ENCODE results near the gene SLC15A4.
"Not testable (repeated sequence)": the region's sequence is repeated elsewhere in the genome, so short reads cannot be mapped to it uniquely, and the experiment has no call there.

SLC15A4 gene

DNA sequence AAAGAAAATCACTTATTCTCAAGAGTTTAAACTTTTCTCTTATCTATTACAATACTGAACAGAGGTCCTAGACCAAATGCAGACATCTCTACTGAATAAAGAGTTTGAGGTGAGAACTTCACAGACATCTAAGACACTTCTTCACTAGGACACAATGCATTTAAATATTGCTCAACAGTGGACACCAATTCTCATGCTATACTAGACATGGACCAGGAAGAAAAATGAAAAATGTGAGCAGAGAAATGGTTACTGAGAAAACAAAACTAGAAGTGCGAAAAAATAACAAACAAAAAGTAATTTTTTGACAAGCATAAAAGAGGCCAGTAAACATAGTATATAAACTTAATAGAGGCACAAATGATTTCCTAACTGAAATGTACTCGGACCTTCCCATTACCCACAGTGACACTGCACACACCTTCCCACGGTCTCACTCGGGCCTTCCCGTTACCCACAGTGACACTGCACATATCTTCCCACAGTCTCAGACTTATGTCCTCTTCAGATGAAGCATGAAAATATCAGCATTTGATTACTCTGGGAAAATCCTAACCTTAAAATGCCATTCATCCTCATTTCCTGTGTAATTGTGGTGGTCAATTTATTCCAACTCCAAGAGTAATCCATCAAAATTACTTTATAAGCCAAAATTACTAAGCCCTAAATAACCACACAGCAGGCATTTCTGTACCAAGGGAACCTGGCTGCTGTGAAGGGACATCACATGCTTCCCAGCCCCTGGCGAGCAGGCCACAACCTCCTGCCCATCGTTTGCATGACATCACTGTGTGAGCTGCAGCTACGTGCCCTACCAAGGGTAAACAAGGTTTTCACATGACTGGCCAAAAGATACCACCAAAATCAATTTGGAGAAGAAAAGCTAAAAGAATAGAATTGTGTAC lies 6.4 kb downstream of the SLC15A4 start:
- in situ Hi-C loops (cut with HindIII; ENCODE audit: low pct_unique_long_range_greater_than_20kb, low sequenced_read_pairs), result no loop called here
- no peak for DNase-seq (ENCODE audit: low read depth in 1 of 2, low spot score in 1 of 2)
- no peak for TF ChIP-seq JUND (IDR thresholded peaks at IDR 0.05; ENCODE audit: low read depth)

DNA sequence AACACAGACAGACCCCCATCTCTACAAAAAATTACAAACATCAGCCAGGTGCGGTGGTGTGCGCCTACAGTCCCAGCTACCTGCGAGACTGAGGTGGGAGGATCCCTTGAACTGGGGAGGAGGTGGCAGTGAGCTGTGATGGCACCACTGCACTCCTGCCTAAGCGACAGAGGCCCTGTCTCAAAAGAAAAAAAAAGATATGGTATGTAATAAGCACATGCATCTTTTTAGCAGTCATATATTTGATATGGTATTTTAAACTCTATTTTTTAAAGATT lies 7.2 kb downstream of the SLC15A4 start:
- no peak for DNase-seq (ENCODE audit: low read depth in 1 of 2, low spot score in 1 of 2)
- TF ChIP-seq JUND (IDR thresholded peaks at IDR 0.05; ENCODE audit: low read depth), result no peak
- in situ Hi-C loops (cut with HindIII; ENCODE audit: low pct_unique_long_range_greater_than_20kb, low sequenced_read_pairs), result no loop called here

DNA sequence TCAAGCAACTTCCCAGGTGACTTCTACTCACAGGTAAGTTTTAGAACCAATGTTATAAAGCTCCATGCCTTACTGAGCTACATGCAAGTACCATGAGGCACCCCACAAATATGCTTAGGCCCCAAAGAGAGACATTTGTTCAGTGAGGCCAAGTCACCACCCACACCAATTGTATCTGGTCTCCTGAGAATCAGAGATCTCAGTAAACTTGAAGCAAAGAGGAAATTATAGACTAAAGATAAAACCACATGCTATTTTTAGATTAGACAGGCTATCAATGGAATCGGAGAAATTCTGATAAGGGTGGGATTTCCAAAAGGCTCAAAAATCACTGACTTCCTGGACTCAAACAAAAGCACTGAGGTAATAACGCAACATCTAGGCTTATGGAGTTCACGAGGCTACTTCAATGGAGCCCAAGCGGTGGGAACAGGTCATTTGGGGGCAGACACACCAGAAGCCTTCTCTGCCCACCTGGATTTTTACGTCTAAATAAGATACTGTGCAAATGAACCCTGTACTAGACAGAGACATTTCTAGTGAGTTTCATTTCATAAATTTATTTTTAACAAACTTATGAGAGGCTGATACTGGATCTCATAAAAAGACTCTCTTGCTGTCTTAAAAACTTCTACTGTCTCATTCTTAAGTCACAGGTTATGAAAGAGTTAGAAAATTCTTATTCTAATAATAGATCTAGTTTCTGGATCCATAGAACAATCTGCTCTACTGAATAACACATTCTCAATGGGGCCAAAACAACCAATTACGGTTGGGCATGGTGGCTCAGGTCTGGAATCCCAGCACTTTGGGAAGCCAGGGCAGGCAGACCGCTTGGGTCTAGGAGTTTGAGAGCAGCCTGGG lies 7.7 kb downstream of the SLC15A4 start:
- no peak for DNase-seq (ENCODE audit: low read depth in 1 of 2, low spot score in 1 of 2)
- in situ Hi-C loops (cut with HindIII; ENCODE audit: low pct_unique_long_range_greater_than_20kb, low sequenced_read_pairs), result no loop called here
- TF ChIP-seq JUND (IDR thresholded peaks at IDR 0.05; ENCODE audit: low read depth), result no peak

DNA sequence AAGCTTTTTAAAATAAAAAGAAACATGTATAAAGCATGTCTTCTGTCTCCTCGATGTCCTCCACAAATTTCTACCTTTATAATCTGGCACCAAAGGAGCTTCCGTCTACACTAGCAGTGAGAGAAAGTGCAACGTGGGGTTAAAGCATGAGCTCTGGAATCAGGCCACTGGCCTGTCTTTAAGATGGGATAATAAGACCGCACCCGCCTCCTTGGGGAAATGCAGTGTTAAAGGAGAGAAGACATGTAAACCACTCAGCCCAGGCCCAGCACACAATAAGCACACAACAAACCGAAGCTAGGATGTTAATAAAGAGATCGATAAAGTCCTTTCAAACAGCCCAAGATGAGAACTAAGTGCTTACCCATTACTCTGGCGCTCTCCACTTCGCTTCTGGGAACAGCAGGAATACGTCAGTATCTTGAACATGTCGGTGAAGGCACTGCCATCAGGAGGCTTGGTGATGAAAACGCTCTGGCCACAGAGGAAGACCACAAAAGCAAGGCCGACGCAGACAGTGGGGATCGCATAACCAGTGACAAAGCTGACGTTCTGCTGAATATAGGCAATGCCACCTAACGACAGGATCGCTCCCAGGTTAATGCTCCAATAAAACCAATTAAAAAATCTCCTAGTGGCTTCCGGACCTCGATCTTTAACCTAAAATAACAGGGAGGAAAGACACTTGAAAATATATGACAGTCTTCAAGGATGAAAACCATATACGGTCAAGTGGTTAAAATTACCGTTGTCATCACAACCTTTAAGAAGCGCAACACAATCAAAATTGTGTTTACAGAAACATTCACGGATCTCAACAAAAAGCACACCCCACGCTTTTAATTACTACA lies 9.1 kb downstream of the SLC15A4 start:
- in situ Hi-C loops (cut with HindIII; ENCODE audit: low pct_unique_long_range_greater_than_20kb, low sequenced_read_pairs), result no loop called here
- DNase-seq (ENCODE audit: low read depth in 1 of 2, low spot score in 1 of 2), result no peak
- TF ChIP-seq JUND (IDR thresholded peaks at IDR 0.05; ENCODE audit: low read depth), result no peak

DNA sequence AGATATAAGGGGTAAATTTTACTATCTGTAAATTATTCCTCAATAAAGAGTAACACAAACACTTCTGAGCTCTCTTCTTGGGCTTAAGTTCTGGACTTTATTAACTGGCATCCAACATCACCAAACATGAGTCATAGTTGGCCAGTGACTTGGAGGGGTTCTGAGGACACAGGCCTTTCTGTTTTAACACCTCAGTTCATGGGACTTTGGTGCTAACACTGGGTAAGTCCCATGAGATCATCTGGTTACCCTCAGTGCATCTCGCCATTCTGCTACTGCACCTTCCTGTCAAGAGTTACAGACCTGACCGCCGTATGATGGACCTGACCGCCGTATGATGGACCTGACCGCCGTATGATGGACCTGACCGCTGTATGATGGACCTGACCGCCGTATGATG lies 9.9 kb downstream of the SLC15A4 start:
- no peak for DNase-seq (ENCODE audit: low read depth in 1 of 2, low spot score in 1 of 2)
- in situ Hi-C loops (cut with HindIII; ENCODE audit: low pct_unique_long_range_greater_than_20kb, low sequenced_read_pairs), result no loop called here
- no peak for TF ChIP-seq JUND (IDR thresholded peaks at IDR 0.05; ENCODE audit: low read depth)

DNA sequence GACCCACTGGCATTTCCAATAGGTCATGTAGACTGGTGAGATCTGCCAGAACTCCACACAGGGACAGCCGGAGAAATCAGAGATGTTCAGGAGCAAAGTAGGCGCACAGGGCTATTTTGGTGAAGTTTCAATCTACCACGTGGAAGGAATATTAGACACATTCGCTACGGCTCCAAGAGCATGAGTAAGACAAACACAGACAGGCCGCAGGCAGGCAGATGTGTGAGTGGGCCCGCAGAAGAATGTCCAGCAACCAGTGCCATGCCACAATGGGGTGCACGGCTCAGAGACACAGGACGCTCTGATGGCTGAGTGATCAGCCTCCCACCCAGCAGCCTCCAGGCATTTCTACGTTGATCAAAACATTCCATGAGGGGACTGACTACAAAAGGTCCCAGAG lies 10.4 kb downstream of the SLC15A4 start:
- TF ChIP-seq JUND (IDR thresholded peaks at IDR 0.05; ENCODE audit: low read depth), result no peak
- in situ Hi-C loops (cut with HindIII; ENCODE audit: low pct_unique_long_range_greater_than_20kb, low sequenced_read_pairs), result no loop called here
- DNase-seq (ENCODE audit: low read depth in 1 of 2, low spot score in 1 of 2), result no peak

DNA sequence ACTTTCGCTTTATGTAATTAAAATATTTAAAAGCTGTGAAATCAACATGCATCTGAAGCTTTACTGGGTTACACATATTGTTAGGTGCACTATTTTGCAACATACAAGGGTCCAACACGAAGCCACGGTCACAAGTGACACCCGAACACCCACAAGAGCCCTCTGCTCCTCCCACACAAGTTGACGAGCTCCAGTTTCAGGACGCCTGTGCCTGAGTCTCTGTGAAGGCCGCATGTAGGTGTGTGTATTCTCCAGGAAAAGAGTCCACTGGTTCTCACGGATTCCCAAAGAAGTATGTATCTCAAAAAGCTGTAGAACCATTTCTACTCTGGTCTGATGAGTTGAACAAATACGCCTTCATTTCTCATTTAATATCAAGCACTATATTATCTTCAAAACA lies 12.0 kb downstream of the SLC15A4 start:
- in situ Hi-C loops (cut with HindIII; ENCODE audit: low pct_unique_long_range_greater_than_20kb, low sequenced_read_pairs), result no loop called here
- no peak for TF ChIP-seq JUND (IDR thresholded peaks at IDR 0.05; ENCODE audit: low read depth)
- DNase-seq (ENCODE audit: low read depth in 1 of 2, low spot score in 1 of 2), result no peak

DNA sequence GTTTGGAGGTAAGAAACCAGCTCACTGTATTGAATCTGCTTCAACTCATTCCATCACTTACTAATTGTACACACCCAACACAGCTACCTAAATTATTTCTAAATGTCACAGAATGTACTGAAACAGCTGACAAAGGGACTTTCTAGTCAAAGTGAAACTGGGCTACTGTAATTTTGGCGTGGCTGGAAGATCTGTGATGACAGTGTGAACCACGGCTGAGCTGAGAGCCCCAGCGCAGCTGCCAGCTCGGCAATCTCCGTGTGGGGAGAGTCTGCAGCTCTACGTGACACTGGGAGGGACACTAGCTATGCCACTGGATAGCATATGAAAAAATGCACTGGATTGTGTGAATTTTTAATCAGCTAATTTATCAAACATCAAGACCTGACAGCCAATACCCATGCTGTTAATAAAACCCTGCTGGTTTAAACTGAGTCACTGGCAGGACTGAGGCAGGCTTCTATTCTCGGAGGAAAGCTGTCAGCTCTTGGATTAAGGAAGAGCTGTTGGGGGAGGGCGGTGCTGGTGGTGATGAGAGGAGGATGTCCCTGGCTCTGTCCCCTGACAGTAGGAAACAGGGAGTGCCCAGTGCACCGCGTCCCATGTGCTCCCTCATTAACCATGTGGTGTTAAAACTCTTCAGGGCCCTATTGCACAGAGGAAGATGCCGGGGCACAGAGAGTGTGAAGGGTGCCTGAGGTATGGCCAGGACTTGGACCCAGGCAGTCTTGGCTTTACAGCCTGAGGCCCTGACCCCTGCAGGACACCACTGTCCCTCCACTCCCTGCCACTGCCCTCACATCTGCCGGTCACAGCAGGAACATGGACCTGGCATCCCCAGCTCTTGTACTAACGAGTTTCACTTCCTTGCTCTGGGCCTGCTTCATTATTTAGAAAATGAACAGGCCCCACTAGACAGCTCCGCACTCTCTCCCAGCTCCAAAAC lies 13.3 kb downstream of the SLC15A4 start:
- no peak for DNase-seq (ENCODE audit: low read depth in 1 of 2, low spot score in 1 of 2)
- no peak for TF ChIP-seq JUND (IDR thresholded peaks at IDR 0.05; ENCODE audit: low read depth)
- in situ Hi-C loops (cut with HindIII; ENCODE audit: low pct_unique_long_range_greater_than_20kb, low sequenced_read_pairs), result no loop called here

DNA sequence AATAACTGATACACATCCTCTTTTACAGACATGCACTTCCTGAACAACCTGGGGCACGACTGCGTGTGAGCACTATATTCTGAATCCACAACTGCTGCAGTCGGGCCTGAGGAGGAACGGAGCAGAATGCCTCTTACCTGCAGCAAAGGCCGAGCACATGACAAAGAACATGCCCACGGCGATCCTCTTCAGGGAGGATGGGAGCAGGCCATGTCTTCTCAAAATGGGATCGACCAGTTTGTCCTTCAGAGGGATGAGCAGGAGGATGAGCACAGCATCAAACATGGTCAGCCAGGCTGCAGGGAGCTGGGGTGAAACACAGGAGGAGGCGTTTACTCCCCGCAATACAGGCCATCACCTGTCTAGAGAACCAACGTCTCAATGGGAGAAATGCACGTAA lies 15.1 kb downstream of the SLC15A4 start:
- DNase-seq (ENCODE audit: low read depth in 1 of 2, low spot score in 1 of 2), result no peak
- no peak for TF ChIP-seq JUND (IDR thresholded peaks at IDR 0.05; ENCODE audit: low read depth)
- in situ Hi-C loops (cut with HindIII; ENCODE audit: low pct_unique_long_range_greater_than_20kb, low sequenced_read_pairs), result no loop called here

DNA sequence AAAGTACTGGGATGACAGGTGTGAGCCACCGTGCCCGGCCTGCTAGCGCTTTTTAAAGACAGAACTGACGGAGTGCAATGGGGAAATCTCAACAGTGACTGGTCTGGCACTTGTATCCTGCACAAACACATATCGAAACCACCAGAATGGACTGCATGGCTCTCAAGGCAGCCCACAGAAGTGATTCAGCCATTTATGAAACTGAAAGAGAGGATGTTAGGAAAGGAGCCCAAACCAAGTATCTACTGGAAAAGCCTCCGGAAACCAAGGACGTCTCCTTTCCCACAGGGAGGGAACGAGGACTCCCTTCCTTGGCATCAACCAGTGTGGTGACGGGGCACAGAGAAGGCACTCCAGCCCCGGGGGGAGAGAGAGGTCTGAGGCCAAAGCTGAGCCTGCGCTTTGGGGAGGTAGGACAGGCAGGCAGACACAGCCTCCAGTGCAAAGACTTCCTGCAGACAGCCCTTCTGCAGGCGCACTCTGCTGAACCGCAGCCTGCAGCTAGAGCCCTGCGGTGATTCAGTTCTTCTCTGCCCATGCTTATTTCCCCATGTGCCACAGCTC lies 16.5 kb downstream of the SLC15A4 start:
- DNase-seq (ENCODE audit: low read depth in 1 of 2, low spot score in 1 of 2), result no peak
- no peak for TF ChIP-seq JUND (IDR thresholded peaks at IDR 0.05; ENCODE audit: low read depth)
- in situ Hi-C loops (cut with HindIII; ENCODE audit: low pct_unique_long_range_greater_than_20kb, low sequenced_read_pairs), result no loop called here

DNA sequence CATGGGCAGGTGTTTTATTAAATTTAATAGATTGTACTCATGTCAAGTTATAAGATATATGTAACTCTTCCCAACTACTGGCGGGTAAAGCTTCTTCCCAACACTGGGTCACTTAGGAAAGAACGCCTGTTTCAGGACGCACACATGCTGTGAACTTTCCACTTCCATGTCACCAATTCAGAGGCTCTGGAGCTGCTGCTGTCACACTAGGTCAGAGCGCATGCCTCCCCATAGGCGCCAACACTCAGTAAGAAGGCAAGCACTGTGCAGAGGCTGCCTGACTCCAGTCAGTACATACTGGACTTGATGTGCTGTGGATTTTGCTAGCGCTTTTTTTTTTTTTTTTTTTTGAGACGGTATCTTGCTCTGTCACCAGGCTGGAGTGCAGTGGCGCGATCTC lies 17.2 kb downstream of the SLC15A4 start:
- TF ChIP-seq JUND (IDR thresholded peaks at IDR 0.05; ENCODE audit: low read depth), result no peak
- in situ Hi-C loops (cut with HindIII; ENCODE audit: low pct_unique_long_range_greater_than_20kb, low sequenced_read_pairs), result no loop called here
- no peak for DNase-seq (ENCODE audit: low read depth in 1 of 2, low spot score in 1 of 2)

DNA sequence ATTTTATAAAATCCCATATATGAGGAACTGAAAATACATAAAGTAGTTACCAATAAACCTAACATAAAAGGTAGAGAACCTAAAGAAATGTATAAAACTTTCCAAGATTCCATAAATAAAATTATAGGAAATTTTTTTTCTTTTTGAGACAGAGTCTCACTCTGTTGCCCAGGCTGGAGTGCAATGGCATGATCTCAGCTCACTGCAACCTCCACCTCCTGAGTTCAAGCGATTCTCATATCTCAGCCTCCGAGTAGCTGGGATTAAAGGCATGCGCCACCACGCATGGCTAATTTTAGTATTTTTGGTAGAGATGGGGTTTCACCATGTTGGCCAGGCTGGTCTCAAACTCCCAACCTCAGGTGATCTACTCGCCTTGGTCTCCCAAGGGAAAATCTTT lies 18.4 kb downstream of the SLC15A4 start:
- in situ Hi-C loops (cut with HindIII; ENCODE audit: low pct_unique_long_range_greater_than_20kb, low sequenced_read_pairs); DNase-seq (ENCODE audit: low read depth in 1 of 2, low spot score in 1 of 2): not testable (repeated sequence)
